Measurements from ENCODE around the gene NDUFB10.
"Not testable (repeated sequence)": the region's sequence is repeated elsewhere in the genome, so short reads cannot be mapped to it uniquely, and the experiment has no call there.

Gene NDUFB10

GRCh38 chr16:1917665-1918350 lies 41.5 kb upstream of the NDUFB10 start:
- DNase-seq (ENCODE audit: low read depth in 1 of 2, low spot score in 1 of 2): no peak
- in situ Hi-C loops (cut with HindIII; ENCODE audit: low pct_unique_long_range_greater_than_20kb, low sequenced_read_pairs): no loop called here
- TF ChIP-seq JUND (IDR thresholded peaks at IDR 0.05; ENCODE audit: low read depth): no peak

DNA sequence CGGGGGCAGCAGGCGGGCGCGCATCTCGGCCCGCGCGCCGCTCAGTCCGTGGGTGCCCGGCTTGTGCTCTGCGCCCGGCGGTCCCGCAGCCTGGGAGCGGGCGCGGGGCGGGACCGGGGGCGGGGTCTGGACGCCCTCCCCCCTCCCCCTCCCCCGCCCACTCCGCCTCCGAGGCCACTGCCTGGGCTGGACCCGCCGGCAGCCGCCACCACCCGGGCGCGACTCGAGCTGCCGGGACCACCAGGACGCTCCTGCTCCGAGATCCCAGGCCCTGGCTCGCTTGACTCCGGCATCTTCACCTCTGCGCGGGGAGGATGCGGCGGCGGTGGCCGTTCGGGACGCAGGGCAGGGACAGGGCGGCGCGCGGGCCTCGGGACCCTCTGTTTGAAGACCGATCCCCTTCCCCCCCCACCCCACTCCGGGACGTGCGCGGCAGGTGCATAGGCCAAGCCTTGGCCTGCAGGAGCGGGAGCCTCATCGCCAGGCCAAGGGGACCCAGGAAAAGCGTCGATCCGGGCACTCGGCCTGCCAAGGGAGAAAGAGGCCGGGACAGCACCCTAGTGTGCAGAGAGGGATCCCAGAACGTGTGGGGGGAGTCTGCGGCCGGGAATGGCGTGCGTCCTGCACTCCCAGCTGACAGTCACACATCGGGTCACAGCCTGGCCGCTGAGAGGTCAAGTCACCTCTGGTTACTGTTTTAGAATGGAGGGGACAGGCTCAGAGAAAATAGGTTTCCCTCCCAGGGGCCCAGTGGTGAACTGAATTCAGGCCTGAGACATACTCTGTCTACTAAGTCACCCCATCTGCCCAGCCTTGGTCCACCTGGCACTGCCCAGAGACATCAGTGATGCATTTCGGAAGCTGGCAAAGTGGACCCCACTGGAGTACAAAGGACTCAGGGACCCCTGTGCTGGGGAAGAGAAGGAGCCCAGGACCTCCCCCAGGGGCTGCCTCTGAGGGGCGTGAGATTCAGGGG lies 40.7 kb upstream of the NDUFB10 start, which contains the start of gene HS3ST6:
HS3ST6 (minus strand) TSS at position 65 of the 976 bp plus-strand sequence. CDS start 92 bp downstream, outside the sequence.
- DNase-seq (ENCODE audit: low read depth in 1 of 2, low spot score in 1 of 2): no peak
- no peak for TF ChIP-seq JUND (IDR thresholded peaks at IDR 0.05; ENCODE audit: low read depth)

DNA sequence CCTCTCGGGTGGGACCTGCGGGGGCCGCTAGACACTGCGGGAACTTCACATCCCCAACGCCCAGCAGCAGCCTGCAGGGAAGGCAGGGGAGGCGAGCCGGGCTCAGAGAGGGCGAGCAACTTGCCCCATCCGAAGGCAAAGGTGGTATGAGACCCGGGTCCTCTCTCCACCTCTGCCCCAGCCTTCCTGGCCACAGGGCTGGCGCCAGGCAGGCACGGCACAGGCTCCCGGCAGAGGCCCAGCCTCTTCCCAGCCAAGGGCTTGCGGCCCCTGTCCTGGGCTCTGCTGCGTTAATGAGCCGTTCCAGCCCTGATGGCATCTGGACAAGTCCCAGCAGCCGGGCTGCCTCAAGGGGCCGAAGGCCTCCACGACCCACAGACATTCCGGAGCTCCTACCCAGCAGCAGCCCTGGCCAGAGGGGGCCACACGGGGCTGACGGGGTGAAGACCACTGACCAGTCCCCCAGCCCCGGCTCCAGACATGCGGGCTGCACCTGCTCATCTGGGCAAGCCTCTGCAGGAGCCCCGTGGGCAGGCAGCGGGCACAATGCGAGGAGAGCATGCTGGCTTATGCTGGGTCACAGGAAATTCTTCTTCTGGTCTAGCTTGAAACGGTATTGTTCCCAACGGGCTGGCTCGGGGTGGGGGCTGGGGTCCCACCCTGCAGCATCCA lies 39.9 kb upstream of the NDUFB10 start:
- in situ Hi-C loops (cut with HindIII; ENCODE audit: low pct_unique_long_range_greater_than_20kb, low sequenced_read_pairs): no loop called here
- no peak for DNase-seq (ENCODE audit: low read depth in 1 of 2, low spot score in 1 of 2)
- TF ChIP-seq JUND (IDR thresholded peaks at IDR 0.05; ENCODE audit: low read depth): no peak

More for the DNA sequence above, 40.7 kb upstream of the NDUFB10 start, which contains the start of gene HS3ST6:
- in situ Hi-C loops (cut with HindIII; ENCODE audit: low pct_unique_long_range_greater_than_20kb, low sequenced_read_pairs): no loop called here

DNA sequence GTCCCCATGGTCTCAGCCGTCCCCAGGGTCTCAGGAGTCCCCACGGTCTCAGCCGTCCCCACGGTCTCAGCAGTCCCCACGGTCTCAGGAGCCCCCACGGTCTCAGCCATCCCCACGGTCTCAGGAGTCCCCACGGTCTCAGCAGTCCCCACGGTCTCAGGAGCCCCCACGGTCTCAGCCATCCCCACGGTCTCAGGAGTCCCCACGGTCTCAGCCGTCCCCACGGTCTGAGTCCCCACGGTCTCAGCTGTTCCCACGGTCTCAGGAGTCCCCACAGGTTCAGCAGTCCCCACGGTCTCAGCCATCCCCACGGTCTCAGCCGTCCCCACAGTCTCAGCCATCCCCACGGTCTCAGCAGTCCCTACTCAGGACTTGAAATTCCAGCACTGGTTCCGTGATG lies 39.2 kb upstream of the NDUFB10 start:
- in situ Hi-C loops (cut with HindIII; ENCODE audit: low pct_unique_long_range_greater_than_20kb, low sequenced_read_pairs); DNase-seq (ENCODE audit: low read depth in 1 of 2, low spot score in 1 of 2): not testable (repeated sequence)

DNA sequence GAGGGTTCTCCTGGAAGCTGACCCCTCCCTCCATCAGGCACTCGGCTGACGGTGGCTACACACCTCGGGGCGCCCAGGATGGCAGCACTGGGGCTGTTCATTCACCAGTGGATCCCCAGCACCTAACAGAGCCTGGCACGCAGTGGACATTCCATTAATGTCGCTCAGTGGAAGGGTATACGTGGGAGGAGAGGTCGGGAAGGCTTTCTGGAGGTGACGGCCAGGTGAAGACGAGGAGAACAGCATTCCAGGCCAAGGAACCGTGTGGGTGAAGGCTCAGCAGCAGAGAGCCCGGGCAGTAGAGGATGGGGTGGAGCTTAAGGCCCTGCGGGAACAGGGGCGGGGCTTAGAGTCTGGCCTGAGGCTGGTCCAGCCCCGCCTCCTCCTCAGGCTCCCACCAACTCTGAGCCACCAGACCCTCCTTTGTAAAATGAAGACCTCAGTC lies 38.6 kb upstream of the NDUFB10 start:
- in situ Hi-C loops (cut with HindIII; ENCODE audit: low pct_unique_long_range_greater_than_20kb, low sequenced_read_pairs): no loop called here
- no peak for TF ChIP-seq JUND (IDR thresholded peaks at IDR 0.05; ENCODE audit: low read depth)
- peak in 1 of 2 experiments; percentile 61 for DNase-seq (ENCODE audit: low read depth in 1 of 2, low spot score in 1 of 2)

GRCh38 chr16:1922357-1922756 lies 37.0 kb upstream of the NDUFB10 start:
- TF ChIP-seq JUND (IDR thresholded peaks at IDR 0.05; ENCODE audit: low read depth): no peak
- in situ Hi-C loops (cut with HindIII; ENCODE audit: low pct_unique_long_range_greater_than_20kb, low sequenced_read_pairs): no loop called here
- no peak for DNase-seq (ENCODE audit: low read depth in 1 of 2, low spot score in 1 of 2)

DNA sequence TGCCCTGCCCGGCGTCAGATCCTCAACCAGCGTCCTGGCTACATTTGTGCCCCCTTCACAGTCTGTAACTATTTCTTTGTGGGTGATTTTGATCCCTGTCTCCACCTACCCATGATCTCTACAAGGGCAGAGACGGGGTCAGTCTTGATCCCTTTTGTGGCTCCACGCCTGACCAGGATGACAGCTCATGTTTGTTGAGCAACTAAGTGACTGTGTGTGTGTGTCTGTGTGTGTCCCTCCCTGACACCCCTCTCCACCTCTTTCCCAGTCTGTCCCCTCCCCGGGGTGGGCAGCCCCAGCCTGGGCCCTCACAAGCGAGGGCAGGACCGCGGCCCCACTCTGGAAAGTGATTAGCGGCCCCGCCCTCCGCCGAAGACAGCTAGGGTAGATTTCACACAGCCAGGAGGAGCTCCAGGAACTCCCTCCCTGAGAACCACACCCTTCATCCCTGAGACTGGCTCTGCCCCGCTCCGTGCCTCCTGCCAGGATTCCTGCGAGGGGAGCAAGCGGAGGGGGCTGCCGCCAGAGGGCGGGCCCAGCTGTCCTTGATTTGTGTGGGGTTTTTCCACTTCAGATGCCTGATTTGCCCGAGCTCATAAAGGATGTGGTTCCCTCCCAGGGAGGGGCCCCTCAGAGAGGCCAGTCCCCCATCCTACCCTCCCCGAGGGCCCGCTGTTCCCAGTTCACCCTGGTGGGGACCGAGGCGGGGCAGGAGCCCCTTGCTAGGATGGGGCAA lies 35.9 kb upstream of the NDUFB10 start:
- TF ChIP-seq JUND (IDR thresholded peaks at IDR 0.05; ENCODE audit: low read depth): no peak
- in situ Hi-C loops (cut with HindIII; ENCODE audit: low pct_unique_long_range_greater_than_20kb, low sequenced_read_pairs): no loop called here
- no peak for DNase-seq (ENCODE audit: low read depth in 1 of 2, low spot score in 1 of 2)

DNA sequence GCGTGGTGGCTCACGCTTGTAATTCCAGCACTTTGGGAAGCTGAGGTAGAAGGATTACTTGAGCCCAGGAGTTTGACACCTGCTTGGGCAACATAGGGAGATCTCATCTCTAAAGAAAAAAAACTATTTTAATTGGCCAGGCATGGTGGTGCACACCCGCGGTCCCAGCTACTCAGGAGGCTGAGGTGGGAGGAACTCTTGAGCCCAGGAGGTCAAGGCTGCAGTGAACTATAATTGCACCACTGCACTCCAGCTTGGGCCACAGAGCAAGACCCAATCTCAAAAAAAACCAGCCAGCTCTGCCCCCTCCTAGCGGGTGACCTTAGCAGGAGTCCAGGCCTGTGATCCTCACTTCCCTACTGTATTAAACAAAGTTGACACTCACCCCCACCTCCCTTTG lies 35.2 kb upstream of the NDUFB10 start:
- no peak for DNase-seq (ENCODE audit: low read depth in 1 of 2, low spot score in 1 of 2)
- no peak for TF ChIP-seq JUND (IDR thresholded peaks at IDR 0.05; ENCODE audit: low read depth)
- in situ Hi-C loops (cut with HindIII; ENCODE audit: low pct_unique_long_range_greater_than_20kb, low sequenced_read_pairs): no loop called here

GRCh38 chr16:1926271-1926670 lies 33.1 kb upstream of the NDUFB10 start:
- in situ Hi-C loops (cut with HindIII; ENCODE audit: low pct_unique_long_range_greater_than_20kb, low sequenced_read_pairs): no loop called here
- TF ChIP-seq JUND (IDR thresholded peaks at IDR 0.05; ENCODE audit: low read depth): no peak

GRCh38 chr16:1929105-1929504 lies 30.2 kb upstream of the NDUFB10 start:
- in situ Hi-C loops (cut with HindIII; ENCODE audit: low pct_unique_long_range_greater_than_20kb, low sequenced_read_pairs): no loop called here
- peak in 1 of 2 experiments; percentile 22 for DNase-seq (ENCODE audit: low read depth in 1 of 2, low spot score in 1 of 2)
- TF ChIP-seq JUND (IDR thresholded peaks at IDR 0.05; ENCODE audit: low read depth): no peak

More at GRCh38 chr16:1926271-1926670, 33.1 kb upstream of the NDUFB10 start:
- DNase-seq (ENCODE audit: low read depth in 1 of 2, low spot score in 1 of 2): no peak

GRCh38 chr16:1929578-1930337 lies 29.6 kb upstream of the NDUFB10 start:
- no peak for TF ChIP-seq JUND (IDR thresholded peaks at IDR 0.05; ENCODE audit: low read depth)
- in situ Hi-C loops (cut with HindIII; ENCODE audit: low pct_unique_long_range_greater_than_20kb, low sequenced_read_pairs): no loop called here
- DNase-seq (ENCODE audit: low read depth in 1 of 2, low spot score in 1 of 2): peak; percentile 86 to 87

Measured in T47D (cell line).